Activated CD4-positive, alpha-beta T cell treated with anti-CD3 and anti-CD28 coated beads, Interleukin-10, Interleukin-2, amounts not matched to agents 100 ng/mL and 50 ng/mL, durations not matched to agents 16 hours and 8 hours (primary cell): ENCODE data around the gene ANKRD44.
A peak's percentile ranks its signal among the peaks of the same experiment; 100 is the strongest.

ENCODE experiments used
- DNase-seq: peaks from one replicate; pipeline ENCODE4 v3.0.0-alpha.2; 2020

Gene ANKRD44

GRCh38 chr2:197204519-197205250, 105.9 kb downstream of the ANKRD44 start:
- DNase-seq, result no peak

- no peak for DNase-seq
Observed at GRCh38 chr2:197201874-197202273, 108.7 kb downstream of the ANKRD44 start.

GRCh38 chr2:197200762-197201058, 109.9 kb downstream of the ANKRD44 start:
- no peak for DNase-seq

- DNase-seq, result no peak
Observed at GRCh38 chr2:197200051-197200761, 110.4 kb downstream of the ANKRD44 start.

GRCh38 chr2:197198890-197199289, 111.7 kb downstream of the ANKRD44 start:
- peak; percentile 97 for DNase-seq

GRCh38 chr2:197197895-197198311, 112.7 kb downstream of the ANKRD44 start:
- no peak for DNase-seq

- DNase-seq, result peak; percentile 50
Observed at GRCh38 chr2:197196541-197197180, 113.9 kb downstream of the ANKRD44 start.

GRCh38 chr2:197195518-197195917, 115.1 kb downstream of the ANKRD44 start:
- DNase-seq, result no peak

- DNase-seq, result peak; percentile 77
Observed at GRCh38 chr2:197191940-197192322, 118.6 kb downstream of the ANKRD44 start.

GRCh38 chr2:197191177-197191939, 119.2 kb downstream of the ANKRD44 start:
- peak; percentile 72 for DNase-seq

GRCh38 chr2:197190100-197190432, 120.5 kb downstream of the ANKRD44 start:
- no peak for DNase-seq

GRCh38 chr2:197189426-197190099, 121.0 kb downstream of the ANKRD44 start:
- no peak for DNase-seq

GRCh38 chr2:197185676-197186075, 124.9 kb downstream of the ANKRD44 start:
- DNase-seq, result no peak

- DNase-seq, result no peak
Observed at GRCh38 chr2:197184959-197185586, 125.5 kb downstream of the ANKRD44 start.

- DNase-seq, result no peak
Observed at GRCh38 chr2:197183355-197183754, 127.2 kb downstream of the ANKRD44 start.

GRCh38 chr2:197182668-197183067, 127.9 kb downstream of the ANKRD44 start:
- DNase-seq, result no peak

GRCh38 chr2:197181491-197181890, 129.1 kb downstream of the ANKRD44 start:
- DNase-seq, result no peak

- DNase-seq, result no peak
Observed at GRCh38 chr2:197179744-197180498, 130.7 kb downstream of the ANKRD44 start.

GRCh38 chr2:197176522-197176921, 134.1 kb downstream of the ANKRD44 start:
- DNase-seq, result no peak

GRCh38 chr2:197174539-197175094, 136.0 kb downstream of the ANKRD44 start:
- DNase-seq, result no peak

GRCh38 chr2:197171582-197171981, 139.0 kb downstream of the ANKRD44 start:
- no peak for DNase-seq
